Mesodermal cell (in vitro differentiated cells): Measurements from ENCODE around the gene AGAP1.

Experiments
- H3K27ac ChIP-seq: 2 replicates; pipeline ENCODE4 v1.7.0; 2013; ENCODE audit warnings: mild to moderate bottlenecking, low read depth, low read length, moderate library complexity; ENCODE audit not compliant: severe bottlenecking
- H3K36me3 ChIP-seq: 2 replicates; pipeline ENCODE4 v1.7.1; 2013; ENCODE audit warnings: mild to moderate bottlenecking, low read length, moderate library complexity; ENCODE audit not compliant: control insufficient read depth, insufficient read depth
- H3K4me1 ChIP-seq: one replicate; pipeline ENCODE4 v1.7.1; 2013; ENCODE audit warnings: mild to moderate bottlenecking, low read length; ENCODE audit not compliant: insufficient read depth, control insufficient read depth, poor library complexity, severe bottlenecking
- H3K4me3 ChIP-seq: 2 replicates; pipeline ENCODE4 v1.7.0; 2013; ENCODE audit warnings: low read length, control low read depth, mild to moderate bottlenecking; ENCODE audit not compliant: insufficient read depth, poor library complexity, severe bottlenecking; ENCODE audit errors: extremely low read depth
- H3K9me3 ChIP-seq: 2 replicates; pipeline ENCODE4 v1.7.1; 2013; ENCODE audit warnings: mild to moderate bottlenecking, low read length, moderate library complexity; ENCODE audit not compliant: control insufficient read depth
- WGBS, 2 experiments: methylation state at CpG; one replicate each; pipeline ENCODE4 v1.1.5; 2013; ENCODE audit warnings: missing lambda C conversion rate in 2 of 2; ENCODE audit not compliant: insufficient coverage in 2 of 2; 5-methylcytosine and 5-hydroxymethylcytosine counted together

AGAP1 gene

GRCh38 chr2:235910067-235910466, 416.2 kb downstream of the AGAP1 start:
- H3K27ac ChIP-seq, result no peak overlapping the region
- 82 to 100% methylated on average over 2 to 3 of the region's 3 CpGs for WGBS, 2 experiments
- no peaks in the 10 kb centered on the region for H3K9me3 ChIP-seq
- no peaks in the 10 kb centered on the region for H3K4me1 ChIP-seq
- peaks cover 24% of the 10 kb centered on the region for H3K36me3 ChIP-seq
- H3K4me3 ChIP-seq, result no peak overlapping the region

GRCh38 chr2:235911125-235911524, 417.3 kb downstream of the AGAP1 start:
- no peaks in the 10 kb centered on the region for H3K4me1 ChIP-seq
- H3K27ac ChIP-seq, result no peak overlapping the region
- no peak overlapping the region for H3K4me3 ChIP-seq
- no peaks in the 10 kb centered on the region for H3K9me3 ChIP-seq
- 70 to 73% methylated on average over 4 to 6 of the region's 6 CpGs for WGBS, 2 experiments
- peaks cover 30% of the 10 kb centered on the region for H3K36me3 ChIP-seq

- H3K9me3 ChIP-seq, result no peaks in the 10 kb centered on the region
- H3K36me3 ChIP-seq, result peaks cover 36% of the 10 kb centered on the region
- H3K4me1 ChIP-seq, result no peaks in the 10 kb centered on the region
- H3K4me3 ChIP-seq, result no peak overlapping the region
- WGBS, 2 experiments, result 90 to 95% methylated on average over 5 to 8 of the region's 10 CpGs
- no peak overlapping the region for H3K27ac ChIP-seq
Measured at GRCh38 chr2:235911633-235912233, 417.9 kb downstream of the AGAP1 start.

- 97 to 100% methylated on average over 5 to 6 of the region's 9 CpGs for WGBS, 2 experiments
- H3K36me3 ChIP-seq, result peaks cover 30% of the 10 kb centered on the region
Measured at GRCh38 chr2:235914756-235915155, 420.9 kb downstream of the AGAP1 start.

GRCh38 chr2:235917506-235917905, 423.7 kb downstream of the AGAP1 start:
- Histone ChIP-seq H3K36me3 (peaks cover 33% of the 10 kb centered on the region), H3K27ac (no peak overlapping the region), H3K4me3 (no peak overlapping the region), H3K9me3 (no peaks in the 10 kb centered on the region), H3K4me1 (no peaks in the 10 kb centered on the region)
- WGBS, 2 experiments, result 93 to 94% methylated on average over 17 to 18 of the region's 19 CpGs

More at GRCh38 chr2:235914756-235915155, 420.9 kb downstream of the AGAP1 start:
- H3K27ac ChIP-seq, result no peak overlapping the region
- H3K9me3 ChIP-seq, result no peaks in the 10 kb centered on the region
- no peak overlapping the region for H3K4me3 ChIP-seq
- H3K4me1 ChIP-seq, result no peaks in the 10 kb centered on the region

- peaks cover 33% of the 10 kb centered on the region for H3K36me3 ChIP-seq
- no peaks in the 10 kb centered on the region for H3K4me1 ChIP-seq
- no peak overlapping the region for H3K4me3 ChIP-seq
- WGBS, 2 experiments, result 93% methylated on average over 5 to 8 of the region's 8 CpGs
- no peaks in the 10 kb centered on the region for H3K9me3 ChIP-seq
- no peak overlapping the region for H3K27ac ChIP-seq
Measured at GRCh38 chr2:235918876-235919275, 425.0 kb downstream of the AGAP1 start.

GRCh38 chr2:235920216-235920865, 426.5 kb downstream of the AGAP1 start:
- 97 to 100% methylated on average over 2 to 5 of the region's 7 CpGs for WGBS, 2 experiments
- no peaks in the 10 kb centered on the region for H3K4me1 ChIP-seq
- no peak overlapping the region for H3K4me3 ChIP-seq
- peaks cover 19% of the 10 kb centered on the region for H3K36me3 ChIP-seq
- H3K9me3 ChIP-seq, result no peaks in the 10 kb centered on the region
- H3K27ac ChIP-seq, result no peak overlapping the region

GRCh38 chr2:235921508-235922191, 427.8 kb downstream of the AGAP1 start:
- 92 to 97% methylated on average over 11 to 13 of the region's 15 CpGs for WGBS, 2 experiments
- peaks cover 10% of the 10 kb centered on the region for H3K36me3 ChIP-seq
- no peak overlapping the region for H3K27ac ChIP-seq
- no peak overlapping the region for H3K4me3 ChIP-seq
- H3K9me3 ChIP-seq, result no peaks in the 10 kb centered on the region
- H3K4me1 ChIP-seq, result no peaks in the 10 kb centered on the region

- no peak overlapping the region for H3K4me3 ChIP-seq
- WGBS, 2 experiments, result 90 to 94% methylated on average over 9 of the region's 10 CpGs
- H3K9me3 ChIP-seq, result no peaks in the 10 kb centered on the region
- H3K4me1 ChIP-seq, result no peaks in the 10 kb centered on the region
- no peak overlapping the region for H3K27ac ChIP-seq
- peaks cover 12% of the 10 kb centered on the region for H3K36me3 ChIP-seq
Measured at GRCh38 chr2:235922839-235923238, 429.0 kb downstream of the AGAP1 start.

GRCh38 chr2:235923859-235924674, 430.2 kb downstream of the AGAP1 start:
- Histone ChIP-seq H3K36me3 (peaks cover 14% of the 10 kb centered on the region), H3K9me3 (no peaks in the 10 kb centered on the region), H3K27ac (no peak overlapping the region), H3K4me3 (no peak overlapping the region), H3K4me1 (no peaks in the 10 kb centered on the region)
- 92 to 94% methylated on average over 9 to 11 of the region's 14 CpGs for WGBS, 2 experiments
